WTC11 (cell line): Measurements from ENCODE around the gene ACO1.

Experiments used
- E2F4 ChIP-seq: sonication (generic); formaldehyde crosslinking; IDR thresholded peaks from 2 replicates; pipeline ENCODE4 v1.8.1; 2022; ENCODE audit warnings: low read depth, mild to moderate bottlenecking, moderate library complexity, missing genetic modification reagents, borderline replicate concordance
- SMAD3 ChIP-seq: sonication (generic); formaldehyde crosslinking; IDR thresholded peaks from 2 replicates; pipeline ENCODE4 v1.8.0; 2022; ENCODE audit warnings: missing genetic modification reagents, mild to moderate bottlenecking, borderline replicate concordance

- TF ChIP-seq E2F4 (no peak), SMAD3 (no peak)
These were observed 21.1 kb downstream of the ACO1 start for GRCh38 chr9:32405506-32405905.
